Vagina (tissue), 2 donors: ENCODE data around the gene PIK3R6.

Source experiments
- CTCF ChIP-seq, 3 experiments: fragments of 450-650 bp in 2 of 3; fragments of 200-600 bp in 1 of 3; sonication (generic) in 1 of 3; IDR thresholded peaks; one replicate each; pipeline ENCODE4 v1.5.1; 2017 to 2019; ENCODE audit warnings: antibody characterized with exemption in 3 of 3, mild to moderate bottlenecking in 2 of 3, moderate library complexity in 2 of 3
- POLR2A ChIP-seq, 2 donors: fragments of 450-650 bp; IDR thresholded peaks; one replicate each; pipeline ENCODE4 v1.6.1; 2017; ENCODE audit warnings: antibody characterized with exemption in 2 of 2, mild to moderate bottlenecking in 2 of 2, moderate library complexity in 2 of 2

- TF ChIP-seq POLR2A (IDR thresholded peaks at IDR 0.05) (no peak), CTCF (IDR thresholded peaks at IDR 0.05) (no peak)
Observed at GRCh38 chr17:8776881-8777280, 90.6 kb downstream of the PIK3R6 start.
